Endodermal cell (in vitro differentiated cells): ENCODE measurements around the gene DYRK2. TPM values are rescaled to one million over a fixed set of nuclear protein-coding genes. Genes with fewer than 3 reads are reported as not detected.

ENCODE experiments used
- DNase-seq: peaks from one replicate; pipeline ENCODE4 v3.0.0-alpha.2; 2017
- H3K27ac ChIP-seq: 2 replicates; pipeline ENCODE4 v1.5.1; 2013; ENCODE audit warnings: mild to moderate bottlenecking, low read depth, low read length, moderate library complexity
- H3K27me3 ChIP-seq: 2 replicates; pipeline ENCODE4 v1.6.1; 2013; ENCODE audit warnings: mild to moderate bottlenecking, low read length, moderate library complexity; ENCODE audit not compliant: insufficient read depth, control insufficient read depth, poor library complexity, severe bottlenecking
- H3K36me3 ChIP-seq: 2 replicates; pipeline ENCODE4 v1.7.0; 2013; ENCODE audit warnings: mild to moderate bottlenecking, low read length, moderate library complexity; ENCODE audit not compliant: control insufficient read depth, insufficient read depth
- H3K4me1 ChIP-seq: one replicate; pipeline ENCODE4 v1.7.0; 2013; ENCODE audit warnings: low read length; ENCODE audit not compliant: control insufficient read depth, insufficient read depth
- H3K4me3 ChIP-seq: 2 replicates; pipeline ENCODE4 v1.5.1; 2013; ENCODE audit warnings: mild to moderate bottlenecking, low read length, moderate library complexity
- H3K9ac ChIP-seq: 2 replicates; pipeline ENCODE4 v1.6.1; 2013; ENCODE audit warnings: mild to moderate bottlenecking, low read length, moderate library complexity; ENCODE audit not compliant: poor library complexity, severe bottlenecking; ENCODE audit errors: extremely low read depth
- H3K9me3 ChIP-seq: 2 replicates; pipeline ENCODE4 v1.6.1; 2013; ENCODE audit warnings: mild to moderate bottlenecking, low read length, moderate library complexity; ENCODE audit not compliant: control insufficient read depth
- H3K27ac Mint-ChIP-seq: 2 replicates; pipeline ENCODE4 v1.8.0; 2020; ENCODE audit warnings: mixed read lengths
- H3K27me3 Mint-ChIP-seq: 2 replicates; pipeline ENCODE4 v1.8.0; 2021; ENCODE audit warnings: mild to moderate bottlenecking, mixed read lengths; ENCODE audit not compliant: insufficient read depth
- H3K36me3 Mint-ChIP-seq: 2 replicates; pipeline ENCODE4 v1.8.0; 2020; ENCODE audit warnings: low read depth, mixed read lengths
- H3K4me1 Mint-ChIP-seq: 2 replicates; pipeline ENCODE4 v1.8.0; 2020; ENCODE audit warnings: mixed read lengths
- H3K4me3 Mint-ChIP-seq: 2 replicates; pipeline ENCODE4 v1.8.0; 2020; ENCODE audit warnings: mild to moderate bottlenecking, moderate library complexity, mixed read lengths
- H3K9me3 Mint-ChIP-seq: 2 replicates; pipeline ENCODE4 v1.8.0; 2020; ENCODE audit warnings: mild to moderate bottlenecking, mixed read lengths
- WGBS, 2 experiments: methylation state at CpG; one replicate each; pipeline versions ENCODE4 v1.1.5 to v1.1.7; 2013; ENCODE audit warnings: missing lambda C conversion rate in 2 of 2, mixed read lengths in 1 of 2; ENCODE audit not compliant: insufficient coverage in 1 of 2, insufficient read length in 1 of 2; 5-methylcytosine and 5-hydroxymethylcytosine counted together
- total RNA-seq, 2 donors: library from RNA; stranded (reverse); fragmentation: NEBNext Ultra II Directional in 1 of 2; extraction: Animal tissue kit (Norgen Biotek cat#: 25700) in 1 of 2; gene quantifications; 2 replicates in 1 of 2; 3 replicates in 1 of 2; pipeline ENCODE4 v1.2.1, GENCODE V29; 2021
- TF ChIP-seq, protein P1 (sequence below): fragments of 200-600 bp; sonication (generic); conservative IDR thresholded peaks from 2 replicates; pipeline ENCODE4 v1.5.0; 2021; ENCODE audit warnings: antibody characterized with exemption, mild to moderate bottlenecking

DYRK2 gene
- total RNA-seq, 2 donors from 2014 or later, result 29.5 to 33.2 TPM

DNA sequence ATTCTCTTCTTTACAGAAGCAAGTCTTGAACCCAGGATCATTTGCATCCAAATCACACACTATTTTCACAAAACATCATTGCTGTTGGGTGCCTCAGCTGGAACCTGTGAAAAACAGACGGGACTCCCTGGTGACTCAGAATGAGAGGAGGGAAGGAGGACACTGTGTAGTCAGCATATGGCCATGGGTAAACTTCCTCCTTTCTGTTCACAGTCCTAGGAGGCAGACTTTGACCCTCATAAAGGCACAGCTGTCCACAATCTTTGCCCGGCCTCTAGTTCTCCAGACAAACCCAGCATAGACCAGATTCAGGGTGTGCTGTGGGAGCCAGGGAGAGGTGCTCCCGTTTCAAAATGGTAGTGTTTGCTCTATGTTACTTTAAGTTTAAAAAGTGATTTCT is 62.0 kb downstream of the DYRK2 start:
- 71 to 74% methylated on average over 2 to 3 of the region's 3 CpGs for WGBS, 2 experiments
- H3K9me3 Mint-ChIP-seq, result no peaks in the 10 kb centered on the region
- Histone ChIP-seq H3K27me3 (peaks cover 5% of the 10 kb centered on the region), H3K4me3 (no peak overlapping the region), H3K36me3 (no peaks in the 10 kb centered on the region), H3K4me1 (peaks cover 13% of the 10 kb centered on the region), H3K9me3 (no peaks in the 10 kb centered on the region), H3K27ac (no peak overlapping the region), H3K9ac (no peak overlapping the region)
- H3K36me3 Mint-ChIP-seq, result no peaks in the 10 kb centered on the region
- DNase-seq, result no peak
- H3K4me1 Mint-ChIP-seq, result peaks cover 35% of the 10 kb centered on the region
- H3K27me3 Mint-ChIP-seq, result peaks cover 3% of the 10 kb centered on the region
- TF ChIP-seq, protein P1, sequence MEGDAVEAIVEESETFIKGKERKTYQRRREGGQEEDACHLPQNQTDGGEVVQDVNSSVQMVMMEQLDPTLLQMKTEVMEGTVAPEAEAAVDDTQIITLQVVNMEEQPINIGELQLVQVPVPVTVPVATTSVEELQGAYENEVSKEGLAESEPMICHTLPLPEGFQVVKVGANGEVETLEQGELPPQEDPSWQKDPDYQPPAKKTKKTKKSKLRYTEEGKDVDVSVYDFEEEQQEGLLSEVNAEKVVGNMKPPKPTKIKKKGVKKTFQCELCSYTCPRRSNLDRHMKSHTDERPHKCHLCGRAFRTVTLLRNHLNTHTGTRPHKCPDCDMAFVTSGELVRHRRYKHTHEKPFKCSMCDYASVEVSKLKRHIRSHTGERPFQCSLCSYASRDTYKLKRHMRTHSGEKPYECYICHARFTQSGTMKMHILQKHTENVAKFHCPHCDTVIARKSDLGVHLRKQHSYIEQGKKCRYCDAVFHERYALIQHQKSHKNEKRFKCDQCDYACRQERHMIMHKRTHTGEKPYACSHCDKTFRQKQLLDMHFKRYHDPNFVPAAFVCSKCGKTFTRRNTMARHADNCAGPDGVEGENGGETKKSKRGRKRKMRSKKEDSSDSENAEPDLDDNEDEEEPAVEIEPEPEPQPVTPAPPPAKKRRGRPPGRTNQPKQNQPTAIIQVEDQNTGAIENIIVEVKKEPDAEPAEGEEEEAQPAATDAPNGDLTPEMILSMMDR, result no peak
- no peak overlapping the region for H3K27ac Mint-ChIP-seq
- no peak overlapping the region for H3K4me3 Mint-ChIP-seq

DNA sequence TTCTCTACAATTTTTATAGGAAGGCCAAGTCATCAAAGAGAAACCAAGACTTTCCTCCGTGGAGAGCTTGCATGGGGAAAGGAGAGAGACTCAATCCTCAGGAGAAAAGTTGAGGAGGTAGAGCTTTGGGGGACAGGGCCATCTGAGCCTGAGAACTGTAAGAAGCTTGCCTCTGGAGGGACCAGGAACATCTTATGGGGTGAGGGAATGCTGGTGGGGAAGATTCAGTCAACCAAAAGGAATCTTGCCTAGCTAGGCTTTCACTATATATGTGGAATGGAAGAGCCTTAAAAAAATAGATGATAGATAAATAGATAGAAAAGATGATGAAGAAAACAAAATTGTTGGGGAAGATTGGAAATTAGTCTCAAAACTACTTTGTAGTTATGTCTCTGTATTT is 63.5 kb downstream of the DYRK2 start:
- H3K27me3 Mint-ChIP-seq, result peaks cover 5% of the 10 kb centered on the region
- Histone ChIP-seq H3K36me3 (no peaks in the 10 kb centered on the region), H3K27me3 (peaks cover 5% of the 10 kb centered on the region), H3K9me3 (no peaks in the 10 kb centered on the region), H3K9ac (no peak overlapping the region), H3K4me3 (no peak overlapping the region), H3K27ac (no peak overlapping the region), H3K4me1 (peaks cover 9% of the 10 kb centered on the region)
- peaks cover 31% of the 10 kb centered on the region for H3K4me1 Mint-ChIP-seq
- WGBS, 2 experiments, result 96% methylated on average over 1 of the region's 1 CpG; no CpG with 5 or more reads in 1 of the 2 experiments
- H3K9me3 Mint-ChIP-seq, result no peaks in the 10 kb centered on the region
- TF ChIP-seq, protein P1, result no peak
- no peak for DNase-seq
- H3K36me3 Mint-ChIP-seq, result no peaks in the 10 kb centered on the region
- no peak overlapping the region for H3K27ac Mint-ChIP-seq
- no peak overlapping the region for H3K4me3 Mint-ChIP-seq

DNA sequence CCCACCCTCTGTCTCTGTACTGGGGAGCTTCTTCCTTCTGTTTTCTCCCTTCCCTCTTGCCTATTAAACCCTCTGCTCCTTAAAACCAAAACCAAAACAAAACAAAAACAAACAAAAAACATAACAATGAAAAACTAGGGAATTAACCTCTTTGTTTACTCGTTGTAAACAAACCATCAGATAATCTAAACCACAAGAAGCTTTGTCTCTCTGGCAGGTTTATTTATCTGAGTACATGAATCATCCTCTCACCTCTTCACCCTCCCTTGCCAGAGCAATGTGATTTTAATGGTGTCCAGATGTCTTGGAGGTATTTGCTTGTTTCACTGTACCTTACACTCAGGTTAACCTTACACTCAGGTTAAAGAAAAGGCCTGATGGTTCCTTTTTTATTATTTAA is 66.1 kb downstream of the DYRK2 start:
- no peaks in the 10 kb centered on the region for H3K36me3 ChIP-seq
- Mint-ChIP-seq H3K27me3 (peaks cover 1% of the 10 kb centered on the region), H3K27ac (no peak overlapping the region), H3K4me3 (no peak overlapping the region), H3K4me1 (peaks cover 31% of the 10 kb centered on the region), H3K9me3 (peaks cover 8% of the 10 kb centered on the region), H3K36me3 (no peaks in the 10 kb centered on the region)
- no peak for DNase-seq
- H3K9me3 ChIP-seq, result no peaks in the 10 kb centered on the region
- H3K4me1 ChIP-seq, result peaks cover 9% of the 10 kb centered on the region
- no peak overlapping the region for H3K9ac ChIP-seq
- H3K27ac ChIP-seq, result no peak overlapping the region
- peaks cover 5% of the 10 kb centered on the region for H3K27me3 ChIP-seq
- whole genome bisulfite sequencing, 2 experiments, result 67 to 80% methylated on average over 1 of the region's 1 CpG
- no peak overlapping the region for H3K4me3 ChIP-seq
- TF ChIP-seq, protein P1, result no peak
